ENCODE data around the gene ACRBP. TPM values are rescaled to one million over a fixed set of nuclear protein-coding genes. Genes with fewer than 3 reads are reported as not detected.

The ACRBP gene
- total RNA-seq, 1 donor from 2014 or later = 1.5 TPM

GRCh38 chr12:6650832-6651231, 3.6 kb upstream of the ACRBP start:
- intact Hi-C loops (cut with micrococcal nuclease) = no loop called here

- intact Hi-C loops (cut with micrococcal nuclease) = no loop called here
These were observed 753 bp downstream of the ACRBP start for GRCh38 chr12:6646276-6647082.

GRCh38 chr12:6644903-6645302, 2.3 kb downstream of the ACRBP start:
- intact Hi-C loops (cut with micrococcal nuclease) = no loop called here

GRCh38 chr12:6644257-6644596, 3.0 kb downstream of the ACRBP start:
- intact Hi-C loops (cut with micrococcal nuclease) = no loop called here

- intact Hi-C loops (cut with micrococcal nuclease) = no loop called here
These were observed 3.5 kb downstream of the ACRBP start for GRCh38 chr12:6643569-6644256.

- intact Hi-C loops (cut with micrococcal nuclease) = no loop called here
These were observed 6.1 kb downstream of the ACRBP start for GRCh38 chr12:6641131-6641530.

GRCh38 chr12:6640497-6640896, 6.7 kb downstream of the ACRBP start:
- intact Hi-C loops (cut with micrococcal nuclease) = no loop called here

- intact Hi-C loops (cut with micrococcal nuclease) = no loop called here
These were observed 8.0 kb downstream of the ACRBP start for GRCh38 chr12:6639151-6639801.

GRCh38 chr12:6638305-6638704, 8.9 kb downstream of the ACRBP start:
- intact Hi-C loops (cut with micrococcal nuclease) = no loop called here

- intact Hi-C loops (cut with micrococcal nuclease) = no loop called here
These were observed 11.2 kb downstream of the ACRBP start, which contains the start of gene LPAR5 for GRCh38 chr12:6635856-6636531. Gene LPAR5 (minus strand): TSS chr12:6635959. CDS start chr12:6621248, 14,711 bp downstream.

- intact Hi-C loops (cut with micrococcal nuclease) = no loop called here
These were observed 11.8 kb downstream of the ACRBP start for GRCh38 chr12:6635375-6635855.

- intact Hi-C loops (cut with micrococcal nuclease) = loop anchor here (2.0 kb wide), 1 partner anchor 30 kb away; the partner anchor contains the start of gene ING4
These were observed 14.9 kb downstream of the ACRBP start for GRCh38 chr12:6632026-6632983.

GRCh38 chr12:6631549-6631961, 15.7 kb downstream of the ACRBP start:
- intact Hi-C loops (cut with micrococcal nuclease) = no loop called here

GRCh38 chr12:6630736-6631135, 16.5 kb downstream of the ACRBP start:
- intact Hi-C loops (cut with micrococcal nuclease) = no loop called here

- intact Hi-C loops (cut with micrococcal nuclease) = no loop called here
These were observed 19.6 kb downstream of the ACRBP start for GRCh38 chr12:6627616-6628015.

- intact Hi-C loops (cut with micrococcal nuclease) = no loop called here
These were observed 20.5 kb downstream of the ACRBP start for GRCh38 chr12:6626654-6627283.

- intact Hi-C loops (cut with micrococcal nuclease) = no loop called here
These were observed 26.4 kb downstream of the ACRBP start for GRCh38 chr12:6620885-6621274.

- intact Hi-C loops (cut with micrococcal nuclease) = no loop called here
These were observed 26.9 kb downstream of the ACRBP start for GRCh38 chr12:6620137-6620884.

Data from T-helper 2 cell treated with Interferon-gamma antibody and Interleukin-4, amounts not matched to agents 100 ng/mL and 5 ng/mL, for 36 hours (primary cell).